Measurements from ENCODE around the gene ENPP3. TPM values are rescaled to one million over a fixed set of nuclear protein-coding genes. Genes with fewer than 3 reads are reported as not detected.
A peak's percentile ranks its signal among the peaks of the same experiment; 100 is the strongest.

Gene ENPP3
- total RNA-seq, 1 experiment from 2014 or later: 0.45 TPM

DNA sequence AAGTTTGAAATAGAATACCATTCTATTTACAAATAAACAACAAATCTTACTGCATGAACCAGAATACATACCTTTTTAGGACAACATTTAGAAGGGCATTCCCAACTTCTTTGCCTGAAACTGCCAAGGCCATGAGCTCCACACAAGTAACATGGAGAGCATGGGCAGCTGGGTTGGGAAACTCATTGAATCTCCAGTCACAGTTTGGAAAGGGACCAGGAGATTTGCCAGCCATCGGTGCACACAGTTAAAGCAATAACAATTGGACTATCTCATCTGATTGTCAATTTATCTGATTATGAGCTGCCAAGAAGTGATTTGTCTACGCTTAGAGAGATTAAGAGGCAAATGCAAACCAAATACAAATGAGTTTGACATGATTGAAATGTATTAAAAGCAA lies 44.2 kb upstream of the ENPP3 start:
- Histone ChIP-seq H3K27me3 (replicated peaks; ENCODE audit: insufficient read depth, low read depth, low read length, poor library complexity) (no peaks in the 10 kb centered on the region), H3K4me3 (ENCODE audit: low read depth, low read length, poor library complexity, severe bottlenecking) (no peak overlapping the region), H3K36me3 (ENCODE audit: insufficient read depth, low read length, poor library complexity, severe bottlenecking) (peaks cover 91% of the 10 kb centered on the region), H3K27ac (ENCODE audit: low read depth, low read length, poor library complexity, severe bottlenecking) (no peak overlapping the region), H3K9me3 (ENCODE audit: low read depth, low read length, poor library complexity, severe bottlenecking) (no peaks in the 10 kb centered on the region), H3K4me1 (ENCODE audit: insufficient read depth, low read length, poor library complexity, severe bottlenecking) (no peaks in the 10 kb centered on the region)
- BruUV-seq (replicated peaks): no TSS peak
- CTCF ChIA-PET: no interaction called here
- intact Hi-C loops (cut with micrococcal nuclease; ENCODE audit: unreplicated experiment): no loop called here
- POLR2A ChIA-PET (ENCODE audit: low non-redundant PET): no interaction called here
- DNase-seq (ENCODE audit: low spot score): no peak
- TF ChIP-seq EZH2 (IDR thresholded peaks at IDR 0.05; ENCODE audit: borderline replicate concordance, low read depth, low read length, poor library complexity, severe bottlenecking): no peak
- TF ChIP-seq, protein P1, sequence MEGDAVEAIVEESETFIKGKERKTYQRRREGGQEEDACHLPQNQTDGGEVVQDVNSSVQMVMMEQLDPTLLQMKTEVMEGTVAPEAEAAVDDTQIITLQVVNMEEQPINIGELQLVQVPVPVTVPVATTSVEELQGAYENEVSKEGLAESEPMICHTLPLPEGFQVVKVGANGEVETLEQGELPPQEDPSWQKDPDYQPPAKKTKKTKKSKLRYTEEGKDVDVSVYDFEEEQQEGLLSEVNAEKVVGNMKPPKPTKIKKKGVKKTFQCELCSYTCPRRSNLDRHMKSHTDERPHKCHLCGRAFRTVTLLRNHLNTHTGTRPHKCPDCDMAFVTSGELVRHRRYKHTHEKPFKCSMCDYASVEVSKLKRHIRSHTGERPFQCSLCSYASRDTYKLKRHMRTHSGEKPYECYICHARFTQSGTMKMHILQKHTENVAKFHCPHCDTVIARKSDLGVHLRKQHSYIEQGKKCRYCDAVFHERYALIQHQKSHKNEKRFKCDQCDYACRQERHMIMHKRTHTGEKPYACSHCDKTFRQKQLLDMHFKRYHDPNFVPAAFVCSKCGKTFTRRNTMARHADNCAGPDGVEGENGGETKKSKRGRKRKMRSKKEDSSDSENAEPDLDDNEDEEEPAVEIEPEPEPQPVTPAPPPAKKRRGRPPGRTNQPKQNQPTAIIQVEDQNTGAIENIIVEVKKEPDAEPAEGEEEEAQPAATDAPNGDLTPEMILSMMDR (conservative IDR thresholded peaks at IDR 0.05; ENCODE audit: low read depth, low read length): no peak

DNA sequence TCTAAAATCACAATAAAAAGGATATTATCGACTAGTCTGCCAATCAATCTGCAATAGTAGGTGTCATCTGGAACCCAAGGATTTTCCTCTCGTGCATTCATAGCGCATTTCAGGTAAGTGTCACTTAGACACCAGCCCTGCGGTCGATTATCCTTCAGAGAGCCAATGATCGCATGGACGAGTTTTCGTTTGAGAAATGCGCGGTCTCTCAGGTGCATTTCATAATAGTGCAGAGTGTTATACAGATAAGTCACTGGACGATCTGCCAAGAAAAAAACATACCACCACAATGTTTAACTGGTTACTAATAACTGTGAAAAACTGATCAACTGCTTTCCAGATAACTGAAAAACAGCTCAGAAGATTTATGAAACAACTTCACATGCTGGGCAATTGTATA lies 43.0 kb upstream of the ENPP3 start:
- Histone ChIP-seq H3K4me1 (ENCODE audit: insufficient read depth, low read length, poor library complexity, severe bottlenecking) (no peaks in the 10 kb centered on the region), H3K4me3 (ENCODE audit: low read depth, low read length, poor library complexity, severe bottlenecking) (no peak overlapping the region), H3K27ac (ENCODE audit: low read depth, low read length, poor library complexity, severe bottlenecking) (no peak overlapping the region), H3K27me3 (replicated peaks; ENCODE audit: insufficient read depth, low read depth, low read length, poor library complexity) (no peaks in the 10 kb centered on the region), H3K36me3 (ENCODE audit: insufficient read depth, low read length, poor library complexity, severe bottlenecking) (peaks cover 91% of the 10 kb centered on the region), H3K9me3 (ENCODE audit: low read depth, low read length, poor library complexity, severe bottlenecking) (no peaks in the 10 kb centered on the region)
- no peak for TF ChIP-seq EZH2 (IDR thresholded peaks at IDR 0.05; ENCODE audit: borderline replicate concordance, low read depth, low read length, poor library complexity, severe bottlenecking)
- TF ChIP-seq, protein P1 (conservative IDR thresholded peaks at IDR 0.05; ENCODE audit: low read depth, low read length): no peak
- ChIA-PET CTCF (no interaction called here), POLR2A (ENCODE audit: low non-redundant PET) (no interaction called here)
- intact Hi-C loops (cut with micrococcal nuclease; ENCODE audit: unreplicated experiment): no loop called here
- no peak for DNase-seq (ENCODE audit: low spot score)
- no TSS peak for BruUV-seq (replicated peaks)

DNA sequence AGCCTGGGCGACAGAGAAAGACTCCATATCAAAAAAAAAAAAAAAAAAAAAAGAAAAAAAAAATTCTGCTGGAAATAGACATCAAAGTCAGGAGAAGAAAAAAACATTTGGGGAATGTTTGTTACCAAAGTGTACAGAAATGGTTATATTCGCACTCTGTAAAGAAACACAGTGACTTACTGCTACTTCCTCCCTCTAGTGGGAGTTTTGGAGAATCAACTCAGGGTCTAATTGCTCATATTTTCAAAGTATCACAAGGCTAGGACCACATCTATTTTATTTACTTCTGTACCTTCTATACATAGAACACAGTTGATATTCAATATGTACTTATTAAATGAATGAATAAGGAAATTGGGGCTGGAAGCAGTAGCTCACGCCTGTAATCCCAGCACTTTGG lies 39.7 kb upstream of the ENPP3 start:
- no peaks in the 10 kb centered on the region for H3K9me3 ChIP-seq (ENCODE audit: low read depth, low read length, poor library complexity, severe bottlenecking)
- peak; percentile 60 for DNase-seq (ENCODE audit: low spot score)
- BruUV-seq (replicated peaks): no TSS peak
- no peak overlapping the region for H3K27ac ChIP-seq (ENCODE audit: low read depth, low read length, poor library complexity, severe bottlenecking)
- H3K27me3 ChIP-seq (replicated peaks; ENCODE audit: insufficient read depth, low read depth, low read length, poor library complexity): no peaks in the 10 kb centered on the region
- intact Hi-C loops (cut with micrococcal nuclease; ENCODE audit: unreplicated experiment): no loop called here
- H3K36me3 ChIP-seq (ENCODE audit: insufficient read depth, low read length, poor library complexity, severe bottlenecking): peaks cover 91% of the 10 kb centered on the region
- POLR2A ChIA-PET (ENCODE audit: low non-redundant PET): interaction anchor here (0.8 kb wide), 1 partner anchor 101 kb away, joined by 3 read pairs; no protein-coding TSS in a partner anchor
- CTCF ChIA-PET: no interaction called here
- no peaks in the 10 kb centered on the region for H3K4me1 ChIP-seq (ENCODE audit: insufficient read depth, low read length, poor library complexity, severe bottlenecking)
- H3K4me3 ChIP-seq (ENCODE audit: low read depth, low read length, poor library complexity, severe bottlenecking): no peak overlapping the region
- no peak for TF ChIP-seq EZH2 (IDR thresholded peaks at IDR 0.05; ENCODE audit: borderline replicate concordance, low read depth, low read length, poor library complexity, severe bottlenecking)
- TF ChIP-seq, protein P1 (conservative IDR thresholded peaks at IDR 0.05; ENCODE audit: low read depth, low read length): peak; percentile 55

Measured in A673 (cell line).